Astrocyte (in vitro differentiated cells and primary cell): Measurements from ENCODE around the gene SRL.

Source experiments
- EZH2 ChIP-seq: IDR thresholded peaks from 2 replicates; pipeline ENCODE4 v1.6.1; 2012; ENCODE audit warnings: mild to moderate bottlenecking, low read length, inconsistent platforms; ENCODE audit not compliant: insufficient read depth
- TF ChIP-seq, protein P1 (sequence below): IDR thresholded peaks from 2 replicates; pipeline ENCODE4 v1.5.1; 2011; ENCODE audit warnings: low read depth, mild to moderate bottlenecking, inconsistent platforms, low read length, moderate library complexity; ENCODE audit not compliant: insufficient read depth

DNA sequence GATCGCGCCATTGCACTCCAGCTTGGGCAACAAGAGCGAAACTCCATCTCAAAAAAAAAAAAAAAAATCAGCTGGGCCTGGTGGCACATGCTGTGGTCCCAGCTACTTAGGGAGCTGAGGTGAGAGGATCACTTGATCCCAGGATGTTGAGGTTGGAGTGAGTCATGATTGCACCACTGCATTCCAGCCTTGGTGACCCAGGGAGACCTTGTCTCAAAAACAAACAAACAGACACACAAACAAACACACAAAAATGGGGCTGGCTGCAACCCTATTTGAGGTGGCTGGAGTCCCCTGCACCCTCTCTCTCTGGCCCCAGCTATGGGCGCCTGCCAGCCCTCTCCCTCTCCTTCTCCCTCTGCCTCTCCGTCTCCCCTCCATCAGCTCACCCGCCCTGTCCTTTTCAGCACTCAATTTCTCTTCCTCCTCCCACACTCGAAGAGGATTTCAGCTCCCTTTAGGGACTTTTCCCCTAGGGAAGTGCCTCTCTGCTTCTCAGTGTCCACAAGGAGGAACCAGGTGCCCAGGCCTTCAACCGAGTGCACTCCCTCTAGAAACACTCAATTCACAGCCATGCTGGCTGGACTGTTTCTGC lies 48.5 kb upstream of the SRL start:
- TF ChIP-seq, protein P1, sequence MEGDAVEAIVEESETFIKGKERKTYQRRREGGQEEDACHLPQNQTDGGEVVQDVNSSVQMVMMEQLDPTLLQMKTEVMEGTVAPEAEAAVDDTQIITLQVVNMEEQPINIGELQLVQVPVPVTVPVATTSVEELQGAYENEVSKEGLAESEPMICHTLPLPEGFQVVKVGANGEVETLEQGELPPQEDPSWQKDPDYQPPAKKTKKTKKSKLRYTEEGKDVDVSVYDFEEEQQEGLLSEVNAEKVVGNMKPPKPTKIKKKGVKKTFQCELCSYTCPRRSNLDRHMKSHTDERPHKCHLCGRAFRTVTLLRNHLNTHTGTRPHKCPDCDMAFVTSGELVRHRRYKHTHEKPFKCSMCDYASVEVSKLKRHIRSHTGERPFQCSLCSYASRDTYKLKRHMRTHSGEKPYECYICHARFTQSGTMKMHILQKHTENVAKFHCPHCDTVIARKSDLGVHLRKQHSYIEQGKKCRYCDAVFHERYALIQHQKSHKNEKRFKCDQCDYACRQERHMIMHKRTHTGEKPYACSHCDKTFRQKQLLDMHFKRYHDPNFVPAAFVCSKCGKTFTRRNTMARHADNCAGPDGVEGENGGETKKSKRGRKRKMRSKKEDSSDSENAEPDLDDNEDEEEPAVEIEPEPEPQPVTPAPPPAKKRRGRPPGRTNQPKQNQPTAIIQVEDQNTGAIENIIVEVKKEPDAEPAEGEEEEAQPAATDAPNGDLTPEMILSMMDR, result no peak
- TF ChIP-seq EZH2, result no peak
